Measurements from ENCODE around the gene ANXA6.
A peak's percentile ranks its signal among the peaks of the same experiment; 100 is the strongest.

Gene ANXA6

GRCh38 chr5:151157426-151158286, at the start of gene ANXA6:
Gene ANXA6 (minus strand): TSS chr5:151157779. CDS start chr5:151147901, 9,878 bp downstream.
- DNase-seq (ENCODE audit: low read depth): peak; percentile 78
- TF ChIP-seq CTCF (IDR thresholded peaks at IDR 0.05; ENCODE audit: low read length, missing control alignments): no peak
- H3K4me3 ChIP-seq (replicated peaks; ENCODE audit: low read depth, low read length): peak within 1 kb of the TSS; percentile 92

GRCh38 chr5:151205411-151205810, 47.8 kb upstream of the ANXA6 start:
- H3K4me3 ChIP-seq (replicated peaks; ENCODE audit: low read depth, low read length): no peak overlapping the region
- TF ChIP-seq CTCF (IDR thresholded peaks at IDR 0.05; ENCODE audit: low read length, missing control alignments): no peak
- DNase-seq (ENCODE audit: low read depth): no peak

GRCh38 chr5:151204051-151204450, 46.5 kb upstream of the ANXA6 start:
- TF ChIP-seq CTCF (IDR thresholded peaks at IDR 0.05; ENCODE audit: low read length, missing control alignments): no peak
- no peak for DNase-seq (ENCODE audit: low read depth)

GRCh38 chr5:151202381-151203139, 45.0 kb upstream of the ANXA6 start:
- peak; percentile 87 for DNase-seq (ENCODE audit: low read depth)
- no peak for TF ChIP-seq CTCF (IDR thresholded peaks at IDR 0.05; ENCODE audit: low read length, missing control alignments)
- H3K4me3 ChIP-seq (replicated peaks; ENCODE audit: low read depth, low read length): no peak overlapping the region

More at GRCh38 chr5:151204051-151204450, 46.5 kb upstream of the ANXA6 start:
- H3K4me3 ChIP-seq (replicated peaks; ENCODE audit: low read depth, low read length): no peak overlapping the region

- no peak overlapping the region for H3K4me3 ChIP-seq (replicated peaks; ENCODE audit: low read depth, low read length)
- DNase-seq (ENCODE audit: low read depth): no peak
- no peak for TF ChIP-seq CTCF (IDR thresholded peaks at IDR 0.05; ENCODE audit: low read length, missing control alignments)
Observed at GRCh38 chr5:151200913-151201595, 43.5 kb upstream of the ANXA6 start.

GRCh38 chr5:151199581-151200185, 42.1 kb upstream of the ANXA6 start:
- no peak for DNase-seq (ENCODE audit: low read depth)
- no peak for TF ChIP-seq CTCF (IDR thresholded peaks at IDR 0.05; ENCODE audit: low read length, missing control alignments)
- H3K4me3 ChIP-seq (replicated peaks; ENCODE audit: low read depth, low read length): no peak overlapping the region
